HG03520 (cell line): ENCODE results near the gene HIF3A.
"Not testable (repeated sequence)": the region's sequence is repeated elsewhere in the genome, so short reads cannot be mapped to it uniquely, and the experiment has no call there.

Experiments used
- ATAC-seq: cut with Tn5 transposase; IDR thresholded peaks from one replicate; pipeline ENCODE4 v1.9.1; 2021; ENCODE audit warnings: mild to moderate bottlenecking, moderate library complexity; ENCODE audit not compliant: unreplicated experiment

The HIF3A gene

GRCh38 chr19:46291829-46292228, 5.0 kb upstream of the HIF3A start:
- no peak for ATAC-seq

GRCh38 chr19:46294494-46294893, 2.3 kb upstream of the HIF3A start:
- ATAC-seq: no peak

- no peak for ATAC-seq
These were observed 1.2 kb upstream of the HIF3A start for GRCh38 chr19:46295401-46296201.

- ATAC-seq: no peak
These were observed 701 bp upstream of the HIF3A start for GRCh38 chr19:46296202-46296480.

GRCh38 chr19:46297700-46298478, 1.0 kb downstream of the HIF3A start:
- no peak for ATAC-seq

GRCh38 chr19:46298479-46299003, 1.7 kb downstream of the HIF3A start:
- ATAC-seq: no peak

GRCh38 chr19:46299004-46299509, 2.2 kb downstream of the HIF3A start:
- no peak for ATAC-seq

- ATAC-seq: no peak
These were observed 2.9 kb downstream of the HIF3A start for GRCh38 chr19:46299695-46300094.

GRCh38 chr19:46303322-46303690, 6.5 kb downstream of the HIF3A start:
- ATAC-seq: no peak

GRCh38 chr19:46303691-46304397, 7.0 kb downstream of the HIF3A start:
- no peak for ATAC-seq

GRCh38 chr19:46306501-46306900, 9.7 kb downstream of the HIF3A start:
- ATAC-seq: no peak

- ATAC-seq: no peak
These were observed 11.7 kb downstream of the HIF3A start for GRCh38 chr19:46308510-46308909.

GRCh38 chr19:46309056-46309455, 12.2 kb downstream of the HIF3A start:
- no peak for ATAC-seq

GRCh38 chr19:46311444-46311843, 14.6 kb downstream of the HIF3A start:
- ATAC-seq: no peak

GRCh38 chr19:46313540-46314469, 17.0 kb downstream of the HIF3A start:
- not testable (repeated sequence) for ATAC-seq

GRCh38 chr19:46317339-46317738, 20.5 kb downstream of the HIF3A start:
- no peak for ATAC-seq

GRCh38 chr19:46319613-46320012, 22.8 kb downstream of the HIF3A start:
- ATAC-seq: no peak

GRCh38 chr19:46320559-46320958, 23.7 kb downstream of the HIF3A start:
- ATAC-seq: no peak

GRCh38 chr19:46321653-46322052, 24.8 kb downstream of the HIF3A start:
- no peak for ATAC-seq

- ATAC-seq: not testable (repeated sequence)
These were observed 26.4 kb downstream of the HIF3A start for GRCh38 chr19:46323227-46323626.
